NB4 (cell line): ENCODE measurements around the gene CTDP1.
A peak's percentile ranks its signal among the peaks of the same experiment; 100 is the strongest.

Source experiments
- DNase-seq: peaks from one replicate; pipeline ENCODE4 v3.0.0; 2010; ENCODE audit warnings: low read depth
- H3K4me3 ChIP-seq: one replicate; pipeline ENCODE4 v1.5.1; 2011; ENCODE audit warnings: mild to moderate bottlenecking, low read depth, low read length, moderate library complexity
- CTCF ChIP-seq: IDR thresholded peaks from one replicate; pipeline ENCODE4 v1.5.1; 2012; ENCODE audit warnings: low read depth, low read length
- MAX ChIP-seq: IDR thresholded peaks from 2 replicates; pipeline ENCODE4 v1.6.1; 2011; ENCODE audit warnings: low read depth, low read length
- MYC ChIP-seq: IDR thresholded peaks from 2 replicates; pipeline ENCODE4 v1.6.1; 2011; ENCODE audit warnings: low read depth, low read length
- POLR2A ChIP-seq: IDR thresholded peaks from 2 replicates; pipeline ENCODE4 v1.6.1; 2011; ENCODE audit warnings: mild to moderate bottlenecking; ENCODE audit not compliant: insufficient read length; ENCODE audit errors: extremely low read depth

Gene CTDP1

GRCh38 chr18:79787865-79788733, 108.5 kb downstream of the CTDP1 start:
- DNase-seq = no peak
- TF ChIP-seq CTCF (no peak), MYC (no peak), MAX (no peak), POLR2A (no peak)
- H3K4me3 ChIP-seq = no peak overlapping the region

- no peak for DNase-seq
- H3K4me3 ChIP-seq = no peak overlapping the region
- no peak for TF ChIP-seq MAX
- TF ChIP-seq POLR2A = no peak
- TF ChIP-seq CTCF = no peak
- no peak for TF ChIP-seq MYC
These were observed 109.1 kb downstream of the CTDP1 start for GRCh38 chr18:79788734-79789085.

GRCh38 chr18:79789091-79789891, 109.7 kb downstream of the CTDP1 start:
- no peak overlapping the region for H3K4me3 ChIP-seq
- TF ChIP-seq CTCF = no peak
- no peak for DNase-seq

GRCh38 chr18:79789901-79790890, 110.6 kb downstream of the CTDP1 start:
- no peak for DNase-seq
- TF ChIP-seq MYC = no peak
- no peak for TF ChIP-seq MAX
- no peak for TF ChIP-seq POLR2A
- no peak for TF ChIP-seq CTCF

GRCh38 chr18:79790996-79791972, 111.7 kb downstream of the CTDP1 start:
- DNase-seq = peak; percentile 99
- TF ChIP-seq MAX (peak; percentile 76), MYC (peak; percentile 85), CTCF (no peak), POLR2A (peak; percentile 45)
- H3K4me3 ChIP-seq = peak overlapping the region; percentile 53

More at GRCh38 chr18:79789901-79790890, 110.6 kb downstream of the CTDP1 start:
- no peak overlapping the region for H3K4me3 ChIP-seq
